Uterus (tissue), 2 donors: ENCODE data around the gene TMEM235.

Experiments
- CTCF ChIP-seq, 4 experiments: fragments of 200-600 bp in 2 of 4; fragments of 450-650 bp in 2 of 4; sonication (generic) in 2 of 4; IDR thresholded peaks; one replicate each; pipeline ENCODE4 v1.5.1; 2016 to 2019; ENCODE audit warnings: antibody characterized with exemption in 4 of 4, mild to moderate bottlenecking in 2 of 4, moderate library complexity in 1 of 4
- POLR2A ChIP-seq, 2 donors: fragments of 450-650 bp; IDR thresholded peaks; one replicate each; pipeline ENCODE4 v1.6.1; 2016; ENCODE audit warnings: antibody characterized with exemption in 2 of 2, mild to moderate bottlenecking in 1 of 2, moderate library complexity in 1 of 2

GRCh38 chr17:78238823-78239488 is 7.5 kb downstream of the TMEM235 start:
- TF ChIP-seq POLR2A (IDR thresholded peaks at IDR 0.05), result no peak
- TF ChIP-seq CTCF (IDR thresholded peaks at IDR 0.05), result no peak
